ENCODE results near the gene DHRSX. TPM values are rescaled to one million over a fixed set of nuclear protein-coding genes. Genes with fewer than 3 reads are reported as not detected.

The DHRSX gene
- total and polyA plus RNA-seq, 7 donors = 12.5 to 25.2 (median 16.1) TPM

- peak; percentile 55 for DNase-seq
- H3K4me1 ChIP-seq = peaks cover 0 to 35% (median 31%) of the 10 kb centered on the region in 4 donors
- H3K27ac ChIP-seq = no peak overlapping the region
Measured at GRCh38 chrX:2495595-2495994, 5.2 kb downstream of the DHRSX start.

DNA sequence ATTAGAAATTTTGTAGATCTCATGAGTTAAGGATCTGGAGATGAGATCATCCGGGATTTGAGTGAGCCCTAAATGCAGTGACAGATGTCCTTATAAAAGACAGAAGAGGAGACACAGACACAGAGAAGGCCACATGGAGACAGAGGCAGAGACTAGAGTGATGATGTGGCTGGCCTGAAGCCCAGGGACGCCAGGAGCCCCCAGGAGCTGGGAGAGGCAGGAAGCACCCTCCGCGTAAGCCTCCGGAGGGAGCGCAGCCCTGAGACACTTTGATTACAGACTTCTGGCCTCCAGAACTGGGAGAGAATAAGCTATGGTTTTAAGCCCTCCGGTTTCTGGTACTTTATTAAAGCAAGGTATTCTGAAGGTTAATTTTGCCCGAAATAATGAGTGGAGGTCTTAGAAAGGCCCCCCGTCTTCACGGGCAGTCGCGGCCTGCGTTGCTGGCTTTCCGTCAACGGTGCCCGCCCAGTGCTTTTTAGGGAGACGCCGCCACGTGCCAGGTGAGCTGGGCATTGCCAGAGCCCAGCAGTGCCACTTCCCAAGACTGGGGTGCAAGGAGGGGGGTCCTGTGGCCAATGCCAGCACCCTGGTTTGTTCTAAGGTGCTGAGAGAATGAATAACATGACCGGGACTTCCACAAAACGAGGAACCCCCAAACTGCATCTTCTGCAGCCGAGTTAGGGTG lies 8.1 kb downstream of the DHRSX start:
- peaks cover 0 to 9% (median 9%) of the 10 kb centered on the region in 4 donors for H3K4me1 ChIP-seq
- 91 to 92% methylated on average over 22 of the region's 22 CpGs for WGBS, 2 donors
- TF ChIP-seq CTCF (IDR thresholded peaks at IDR 0.05) (no peak), POLR2A (IDR thresholded peaks at IDR 0.05) (no peak), POLR2AphosphoS5 (IDR thresholded peaks at IDR 0.05) (no peak), EP300 (IDR thresholded peaks at IDR 0.05) (no peak)

More at GRCh38 chrX:2495595-2495994, 5.2 kb downstream of the DHRSX start:
- TF ChIP-seq CTCF (IDR thresholded peaks at IDR 0.05) (no peak), POLR2A (IDR thresholded peaks at IDR 0.05) (no peak), POLR2AphosphoS5 (IDR thresholded peaks at IDR 0.05) (no peak), EP300 (IDR thresholded peaks at IDR 0.05) (no peak)
- 83% methylated on average over 14 of the region's 14 CpGs for WGBS, 2 donors
- peaks cover 0 to 6% (median 0%) of the 10 kb centered on the region in 4 donors for H3K36me3 ChIP-seq
- no peaks in the 10 kb centered on the region for H3K27me3 ChIP-seq
- intact Hi-C loops (cut with DNase I) = loop anchor here (5.0 to 10.0 kb wide), 3 partner anchors 112 to 1319 kb away; partner anchors contain the start of gene ASMTL
- H3K4me3 ChIP-seq = no peak overlapping the region
- H3K9me3 ChIP-seq = no peaks in the 10 kb centered on the region

DNA sequence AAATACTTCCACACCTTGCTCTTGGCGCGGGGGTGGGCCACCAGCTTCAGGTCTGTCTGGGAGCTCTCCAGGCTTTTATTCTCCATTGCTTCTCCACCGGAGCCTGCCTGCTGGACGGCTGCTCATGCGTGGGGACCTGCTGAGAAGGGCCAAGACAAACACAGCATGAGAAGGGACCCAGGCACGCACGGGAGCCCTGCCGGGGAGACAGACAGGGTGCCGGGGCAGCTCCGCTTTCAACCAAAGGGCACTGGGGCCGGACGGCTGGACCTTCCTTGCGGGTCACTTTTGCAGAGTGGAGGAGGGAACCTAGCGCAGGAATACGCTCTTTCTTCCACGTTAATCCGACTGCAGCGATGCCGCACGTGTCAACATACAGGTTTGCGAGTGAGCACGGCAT lies 10.1 kb downstream of the DHRSX start:
- WGBS, 2 donors = 95 to 96% methylated on average over 22 of the region's 22 CpGs
- Histone ChIP-seq H3K27ac (no peak overlapping the region), H3K36me3 (peaks cover 24 to 44% (median 30%) of the 10 kb centered on the region in 4 donors), H3K4me3 (no peak overlapping the region), H3K27me3 (no peaks in the 10 kb centered on the region), H3K9me3 (no peaks in the 10 kb centered on the region), H3K4me1 (no peaks in the 10 kb centered on the region)
- TF ChIP-seq POLR2A (IDR thresholded peaks at IDR 0.05) = no peak
- no peak for TF ChIP-seq POLR2AphosphoS5 (IDR thresholded peaks at IDR 0.05)
- TF ChIP-seq CTCF (IDR thresholded peaks at IDR 0.05) = no peak
- TF ChIP-seq EP300 (IDR thresholded peaks at IDR 0.05) = no peak
- intact Hi-C loops (cut with DNase I) = loop anchor here (10.0 kb wide), 1 partner anchor 1324 kb away; no protein-coding TSS in a partner anchor
- DNase-seq = no peak

More for the DNA sequence above, 8.1 kb downstream of the DHRSX start:
- no peaks in the 10 kb centered on the region for H3K9me3 ChIP-seq
- H3K36me3 ChIP-seq = peaks cover 19 to 35% (median 23%) of the 10 kb centered on the region in 4 donors
- no peak overlapping the region for H3K27ac ChIP-seq
- no peak overlapping the region for H3K4me3 ChIP-seq
- DNase-seq = peak; percentile 52
- no peaks in the 10 kb centered on the region for H3K27me3 ChIP-seq
- intact Hi-C loops (cut with DNase I) = loop anchor here (10.0 kb wide), 1 partner anchor 1322 kb away; no protein-coding TSS in a partner anchor

- Histone ChIP-seq H3K4me1 (peaks cover 0 to 6% (median under 1%) of the 10 kb centered on the region in 4 donors), H3K27me3 (no peaks in the 10 kb centered on the region), H3K9me3 (no peaks in the 10 kb centered on the region), H3K4me3 (no peak overlapping the region), H3K27ac (no peak overlapping the region), H3K36me3 (peaks cover 24 to 44% (median 30%) of the 10 kb centered on the region in 4 donors)
- TF ChIP-seq EP300 (IDR thresholded peaks at IDR 0.05) = no peak
- TF ChIP-seq CTCF (IDR thresholded peaks at IDR 0.05) = no peak
- TF ChIP-seq POLR2AphosphoS5 (IDR thresholded peaks at IDR 0.05) = no peak
- no peak for TF ChIP-seq POLR2A (IDR thresholded peaks at IDR 0.05)
- intact Hi-C loops (cut with DNase I) = loop anchor here (10.0 kb wide), 1 partner anchor 1325 kb away; no protein-coding TSS in a partner anchor
- 97 to 98% methylated on average over 65 of the region's 65 CpGs for WGBS, 2 donors
- no peak for DNase-seq
Measured at GRCh38 chrX:2489446-2490445, 11.0 kb downstream of the DHRSX start.
